Forelimb muscle (tissue), 1 donor: Measurements from ENCODE around the gene TXN2. TPM values are rescaled to one million over a fixed set of nuclear protein-coding genes. Genes with fewer than 3 reads are reported as not detected.
"Not testable (repeated sequence)": the region's sequence is repeated elsewhere in the genome, so short reads cannot be mapped to it uniquely, and the experiment has no call there.

Source experiments
- DNase-seq: peaks from one replicate; pipeline ENCODE4 v3.0.0-alpha.2; 2013; ENCODE audit warnings: low read depth
- polyA plus RNA-seq: library from polyadenylated mRNA; unstranded; fragments of 120-200 nt; gene quantifications from one replicate; pipeline ENCODE4 v1.2.1, GENCODE V29; 2013; ENCODE audit not compliant: insufficient read length

Gene TXN2
- 107 TPM for polyA plus RNA-seq

- peak; percentile 87 for DNase-seq
Measured at GRCh38 chr22:36481393-36482168, at the start of gene TXN2. TSS of gene TXN2 (minus strand) at chr22:36481640. CDS start at chr22:36480837, 803 bp downstream.

GRCh38 chr22:36528795-36529751 lies 47.6 kb upstream of the TXN2 start, which contains the start of gene EIF3D:
TSS of gene EIF3D (minus strand) at chr22:36529166. CDS start at chr22:36526121, 3,045 bp downstream.
- peak; percentile 98 for DNase-seq

GRCh38 chr22:36528341-36528740 lies 46.9 kb upstream of the TXN2 start:
- DNase-seq, result no peak

- DNase-seq, result no peak
Measured at GRCh38 chr22:36522662-36523061, 41.2 kb upstream of the TXN2 start.

GRCh38 chr22:36520423-36520822 lies 39.0 kb upstream of the TXN2 start:
- no peak for DNase-seq

- not testable (repeated sequence) for DNase-seq
Measured at GRCh38 chr22:36519906-36520305, 38.5 kb upstream of the TXN2 start.

GRCh38 chr22:36514766-36515165 lies 33.3 kb upstream of the TXN2 start:
- DNase-seq, result no peak

GRCh38 chr22:36512991-36513390 lies 31.6 kb upstream of the TXN2 start:
- DNase-seq, result no peak

- DNase-seq, result no peak
Measured at GRCh38 chr22:36512333-36512732, 30.9 kb upstream of the TXN2 start.

GRCh38 chr22:36510966-36511881 lies 29.8 kb upstream of the TXN2 start:
- no peak for DNase-seq

- DNase-seq, result no peak
Measured at GRCh38 chr22:36510384-36510783, 28.9 kb upstream of the TXN2 start.

- DNase-seq, result no peak
Measured at GRCh38 chr22:36507518-36508010, 26.1 kb upstream of the TXN2 start.

GRCh38 chr22:36506637-36507517 lies 25.4 kb upstream of the TXN2 start, which contains the start of gene FOXRED2:
TSS of gene FOXRED2 (minus strand) at chr22:36507040. CDS start at chr22:36506422, 618 bp downstream.
- peak; percentile 65 for DNase-seq

GRCh38 chr22:36505998-36506635 lies 24.7 kb upstream of the TXN2 start:
- DNase-seq, result no peak

GRCh38 chr22:36497910-36498665 lies 16.6 kb upstream of the TXN2 start:
- no peak for DNase-seq

GRCh38 chr22:36493690-36494110 lies 12.3 kb upstream of the TXN2 start:
- DNase-seq, result no peak

- DNase-seq, result no peak
Measured at GRCh38 chr22:36492109-36492508, 10.7 kb upstream of the TXN2 start.

- no peak for DNase-seq
Measured at GRCh38 chr22:36491155-36491554, 9.7 kb upstream of the TXN2 start.
